Adrenal gland (tissue), 12 donors: Measurements from ENCODE around the gene NF1. TPM values are rescaled to one million over a fixed set of nuclear protein-coding genes. Genes with fewer than 3 reads are reported as not detected.

Source experiments
- DNase-seq, 7 donors: peaks; one replicate each; pipeline ENCODE4 v3.0.0-alpha.2; 2019 to 2020
- H3K27ac ChIP-seq, 5 donors: fragments of 200-600 bp; sonication (generic) in 4 of 5; 1 replicate in 3 of 5; 2 replicates in 2 of 5; pipeline versions ENCODE4 v1.5.1 to v1.8.0; 2016 to 2020; ENCODE audit warnings: mild to moderate bottlenecking in 1 of 5
- H3K27me3 ChIP-seq: fragments of 200-600 bp; 2 replicates; pipeline ENCODE4 v1.8.0; 2021
- H3K36me3 ChIP-seq, 2 donors: fragments of 200-600 bp; replicated peaks in 1 of 2; 1 replicate in 1 of 2; 2 replicates in 1 of 2; pipeline versions ENCODE4 v1.5.1 to v1.8.0; 2018 to 2022
- H3K4me1 ChIP-seq, 2 donors: fragments of 200-600 bp; replicated peaks in 1 of 2; 1 replicate in 1 of 2; 2 replicates in 1 of 2; pipeline versions ENCODE4 v1.5.1 to v1.8.0; 2018 to 2021
- H3K4me3 ChIP-seq, 4 donors: fragments of 200-600 bp; sonication (generic) in 3 of 4; one replicate each; pipeline ENCODE4 v1.5.1; 2016 to 2018
- H3K9me3 ChIP-seq, 3 donors: fragments of 200-600 bp; sonication (generic) in 1 of 3; replicated peaks in 1 of 3; 1 replicate in 2 of 3; 2 replicates in 1 of 3; pipeline versions ENCODE4 v1.5.1 to v1.8.0; 2016 to 2021
- CTCF ChIP-seq, 6 experiments: fragments of 450-650 bp in 4 of 6; fragments of 200-600 bp in 2 of 6; sonication (generic) in 1 of 6; IDR thresholded peaks; 1 replicate in 5 of 6; 2 replicates in 1 of 6; pipeline versions ENCODE4 v1.5.1 to v1.8.0; 2016 to 2021; ENCODE audit warnings: antibody characterized with exemption in 6 of 6, mild to moderate bottlenecking in 2 of 6, moderate library complexity in 1 of 6
- POLR2A ChIP-seq, 2 donors: fragments of 450-650 bp; IDR thresholded peaks; one replicate each; pipeline ENCODE4 v1.6.1; 2017; ENCODE audit warnings: antibody characterized with exemption in 2 of 2, mild to moderate bottlenecking in 2 of 2, moderate library complexity in 1 of 2
- WGBS, 4 donors: extraction: QIAGEN DNeasy Blood & Tissue Kit in 2 of 4; methylation state at CpG; one replicate each; pipeline versions ENCODE4 v1.1.5 to v1.1.7; 2013 to 2017; 5-methylcytosine and 5-hydroxymethylcytosine counted together
- intact Hi-C, 2 donors: fragments of 100-400 bp; cut with DNase I; formaldehyde crosslinking; loops; one replicate each; pipeline versions ENCODE4 v1.14.1 to v1.15.0; 2022 to 2023
- polyA plus RNA-seq, 3 donors: library from polyadenylated mRNA; stranded (reverse); fragments of 200-250 nt in 2 of 3; fragments of 350-450 nt in 1 of 3; fragmentation: Illumina TruSeq in 1 of 3; extraction: RNeasy Lipid Tissue Mini Kit (QIAGEN cat#74804) in 1 of 3; gene quantifications; one replicate each; pipeline ENCODE4 v1.2.3, GENCODE V29; 2013 to 2014
- total RNA-seq, 9 donors: library from RNA; depleted of rRNA in 4 of 9; stranded (reverse); fragments of >200 nt in 4 of 9; fragments of 120-200 nt in 1 of 9; fragmentation: NEBNext Ultra II Directional in 1 of 9; extraction: Animal tissue kit (Norgen Biotek cat#: 25700) in 1 of 9; gene quantifications; one replicate each; pipeline versions ENCODE4 v1.1.0 to v1.2.4, GENCODE V29; 2013 to 2023
- donor health status: healthy with polysubstance abuse.
- donor health status: Bipolar disorder and iron deficiency.
- donor health status: DM: yes; HTN: yes; CAD: no.
- donor health status: DM: no; HTN: no; CAD: no.
- donor health status: DM: no; HTN: no; CAD: no.
- donor health status: DM: yes; HTN: yes; CAD: no.

NF1 gene
- total and polyA plus RNA-seq, 12 donors, result 8.8 to 91.3 (median 53.5) TPM

- Histone ChIP-seq H3K4me1 (peaks cover 0 to 7% of the 10 kb centered on the region in 2 donors), H3K27ac (no peak overlapping the region), H3K4me3 (no peak overlapping the region), H3K9me3 (no peaks in the 10 kb centered on the region), H3K36me3 (no peaks in the 10 kb centered on the region), H3K27me3 (no peaks in the 10 kb centered on the region)
- no peak for DNase-seq
- TF ChIP-seq CTCF (IDR thresholded peaks at IDR 0.05) (no peak), POLR2A (IDR thresholded peaks at IDR 0.05) (no peak)
- intact Hi-C loops, result no loop called here
- 85 to 100% (median 91%) methylated on average over 2 to 3 of the region's 3 CpGs for WGBS, 4 donors
These were observed 36.5 kb downstream of the NF1 start for GRCh38 chr17:31131299-31131698.

GRCh38 chr17:31132977-31133376 is 38.2 kb downstream of the NF1 start:
- H3K27ac ChIP-seq, result no peak overlapping the region
- H3K9me3 ChIP-seq, result no peaks in the 10 kb centered on the region
- H3K36me3 ChIP-seq, result no peaks in the 10 kb centered on the region
- H3K4me1 ChIP-seq, result peaks cover 0 to 3% of the 10 kb centered on the region in 2 donors
- H3K4me3 ChIP-seq, result no peak overlapping the region
- intact Hi-C loops, result no loop called here
- H3K27me3 ChIP-seq, result no peaks in the 10 kb centered on the region
- 73 to 81% (median 75%) methylated on average over 3 of the region's 3 CpGs for WGBS, 4 donors
- no peak for DNase-seq
- TF ChIP-seq POLR2A (IDR thresholded peaks at IDR 0.05), result no peak
- no peak for TF ChIP-seq CTCF (IDR thresholded peaks at IDR 0.05)

- Histone ChIP-seq H3K4me3 (no peak overlapping the region), H3K27me3 (no peaks in the 10 kb centered on the region), H3K27ac (no peak overlapping the region), H3K4me1 (no peaks in the 10 kb centered on the region), H3K9me3 (no peaks in the 10 kb centered on the region), H3K36me3 (no peaks in the 10 kb centered on the region)
- 70 to 95% (median 82%) methylated on average over 4 of the region's 4 CpGs for WGBS, 4 donors
- no peak for DNase-seq
- intact Hi-C loops, result no loop called here
- TF ChIP-seq CTCF (IDR thresholded peaks at IDR 0.05) (no peak), POLR2A (IDR thresholded peaks at IDR 0.05) (no peak)
These were observed 39.8 kb downstream of the NF1 start for GRCh38 chr17:31134576-31134975.

- no peak overlapping the region for H3K27ac ChIP-seq
- H3K9me3 ChIP-seq, result no peaks in the 10 kb centered on the region
- H3K27me3 ChIP-seq, result no peaks in the 10 kb centered on the region
- WGBS, 4 donors, result 70 to 77% (median 74%) methylated on average over 2 of the region's 2 CpGs
- intact Hi-C loops, result no loop called here
- H3K4me3 ChIP-seq, result no peak overlapping the region
- no peaks in the 10 kb centered on the region for H3K4me1 ChIP-seq
- no peak for TF ChIP-seq CTCF (IDR thresholded peaks at IDR 0.05)
- TF ChIP-seq POLR2A (IDR thresholded peaks at IDR 0.05), result no peak
- H3K36me3 ChIP-seq, result no peaks in the 10 kb centered on the region
- DNase-seq, result no peak
These were observed 41.5 kb downstream of the NF1 start for GRCh38 chr17:31136319-31136718.
